HL-60 (cell line): ENCODE results near the gene LPCAT1.

ENCODE experiments used
- DNase-seq, 2 experiments: peaks; one replicate each; pipeline ENCODE4 v3.0.0-alpha.2; 2010 to 2020; ENCODE audit warnings: low read depth in 1 of 2, low spot score in 1 of 2
- H3K27ac ChIP-seq: fragments of 250-450 bp; sonication (Bioruptor Pico); replicated peaks from 2 replicates; pipeline ENCODE4 v1.5.1; 2020; ENCODE audit warnings: mild to moderate bottlenecking, moderate library complexity
- H3K27me3 ChIP-seq: fragments of 250-450 bp; sonication (Bioruptor Pico); 2 replicates; pipeline ENCODE4 v1.5.1; 2021; ENCODE audit warnings: mild to moderate bottlenecking, moderate library complexity; ENCODE audit not compliant: insufficient read depth, poor library complexity, severe bottlenecking
- H3K4me3 ChIP-seq: replicated peaks from 2 replicates; pipeline ENCODE4 v1.5.1; 2011; ENCODE audit warnings: mild to moderate bottlenecking, control low read depth, low read length; ENCODE audit not compliant: insufficient read depth
- GABPA ChIP-seq: IDR thresholded peaks from 2 replicates; pipeline ENCODE4 v1.6.1; 2012; ENCODE audit warnings: low read depth
- POLR2AphosphoS5 ChIP-seq: IDR thresholded peaks from 2 replicates; pipeline ENCODE4 v1.6.1; 2012; ENCODE audit warnings: low read depth
- SPI1 ChIP-seq: IDR thresholded peaks from 2 replicates; pipeline ENCODE4 v1.6.1; 2012; ENCODE audit warnings: low read depth, mild to moderate bottlenecking, borderline replicate concordance
- TF ChIP-seq, protein P1 (sequence below): IDR thresholded peaks from one replicate; pipeline ENCODE4 v1.5.1; 2011; ENCODE audit warnings: low read length, control low read depth, inconsistent platforms; ENCODE audit not compliant: insufficient read depth
- TF ChIP-seq, protein P2 (sequence below): IDR thresholded peaks from 2 replicates; pipeline ENCODE4 v1.6.1; 2012; ENCODE audit warnings: low read depth; ENCODE audit not compliant: insufficient replicate concordance

The LPCAT1 gene

DNA sequence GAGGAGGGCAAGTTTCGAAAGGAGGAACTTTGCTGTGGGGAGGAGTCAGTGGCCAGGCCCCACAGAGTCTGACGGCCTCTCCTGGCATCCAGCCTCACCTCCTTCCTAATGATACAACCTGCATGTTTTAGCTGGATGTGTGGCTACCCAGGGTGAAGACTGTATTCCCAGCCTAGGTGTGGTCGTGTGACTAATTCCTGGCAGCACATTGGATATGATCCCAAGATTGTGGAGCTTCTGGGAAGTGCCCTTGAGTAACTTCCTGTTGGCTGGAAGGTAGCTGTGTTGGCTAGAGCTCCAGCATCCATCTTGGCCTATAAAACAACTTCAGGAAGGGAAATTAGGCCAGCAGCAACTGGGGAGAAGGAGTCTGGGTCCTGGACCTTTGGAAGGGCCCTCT lies 19.0 kb upstream of the LPCAT1 start:
- TF ChIP-seq, protein P1, sequence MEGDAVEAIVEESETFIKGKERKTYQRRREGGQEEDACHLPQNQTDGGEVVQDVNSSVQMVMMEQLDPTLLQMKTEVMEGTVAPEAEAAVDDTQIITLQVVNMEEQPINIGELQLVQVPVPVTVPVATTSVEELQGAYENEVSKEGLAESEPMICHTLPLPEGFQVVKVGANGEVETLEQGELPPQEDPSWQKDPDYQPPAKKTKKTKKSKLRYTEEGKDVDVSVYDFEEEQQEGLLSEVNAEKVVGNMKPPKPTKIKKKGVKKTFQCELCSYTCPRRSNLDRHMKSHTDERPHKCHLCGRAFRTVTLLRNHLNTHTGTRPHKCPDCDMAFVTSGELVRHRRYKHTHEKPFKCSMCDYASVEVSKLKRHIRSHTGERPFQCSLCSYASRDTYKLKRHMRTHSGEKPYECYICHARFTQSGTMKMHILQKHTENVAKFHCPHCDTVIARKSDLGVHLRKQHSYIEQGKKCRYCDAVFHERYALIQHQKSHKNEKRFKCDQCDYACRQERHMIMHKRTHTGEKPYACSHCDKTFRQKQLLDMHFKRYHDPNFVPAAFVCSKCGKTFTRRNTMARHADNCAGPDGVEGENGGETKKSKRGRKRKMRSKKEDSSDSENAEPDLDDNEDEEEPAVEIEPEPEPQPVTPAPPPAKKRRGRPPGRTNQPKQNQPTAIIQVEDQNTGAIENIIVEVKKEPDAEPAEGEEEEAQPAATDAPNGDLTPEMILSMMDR: no peak
- TF ChIP-seq GABPA (no peak), POLR2AphosphoS5 (no peak), SPI1 (no peak)
- TF ChIP-seq, protein P2, sequence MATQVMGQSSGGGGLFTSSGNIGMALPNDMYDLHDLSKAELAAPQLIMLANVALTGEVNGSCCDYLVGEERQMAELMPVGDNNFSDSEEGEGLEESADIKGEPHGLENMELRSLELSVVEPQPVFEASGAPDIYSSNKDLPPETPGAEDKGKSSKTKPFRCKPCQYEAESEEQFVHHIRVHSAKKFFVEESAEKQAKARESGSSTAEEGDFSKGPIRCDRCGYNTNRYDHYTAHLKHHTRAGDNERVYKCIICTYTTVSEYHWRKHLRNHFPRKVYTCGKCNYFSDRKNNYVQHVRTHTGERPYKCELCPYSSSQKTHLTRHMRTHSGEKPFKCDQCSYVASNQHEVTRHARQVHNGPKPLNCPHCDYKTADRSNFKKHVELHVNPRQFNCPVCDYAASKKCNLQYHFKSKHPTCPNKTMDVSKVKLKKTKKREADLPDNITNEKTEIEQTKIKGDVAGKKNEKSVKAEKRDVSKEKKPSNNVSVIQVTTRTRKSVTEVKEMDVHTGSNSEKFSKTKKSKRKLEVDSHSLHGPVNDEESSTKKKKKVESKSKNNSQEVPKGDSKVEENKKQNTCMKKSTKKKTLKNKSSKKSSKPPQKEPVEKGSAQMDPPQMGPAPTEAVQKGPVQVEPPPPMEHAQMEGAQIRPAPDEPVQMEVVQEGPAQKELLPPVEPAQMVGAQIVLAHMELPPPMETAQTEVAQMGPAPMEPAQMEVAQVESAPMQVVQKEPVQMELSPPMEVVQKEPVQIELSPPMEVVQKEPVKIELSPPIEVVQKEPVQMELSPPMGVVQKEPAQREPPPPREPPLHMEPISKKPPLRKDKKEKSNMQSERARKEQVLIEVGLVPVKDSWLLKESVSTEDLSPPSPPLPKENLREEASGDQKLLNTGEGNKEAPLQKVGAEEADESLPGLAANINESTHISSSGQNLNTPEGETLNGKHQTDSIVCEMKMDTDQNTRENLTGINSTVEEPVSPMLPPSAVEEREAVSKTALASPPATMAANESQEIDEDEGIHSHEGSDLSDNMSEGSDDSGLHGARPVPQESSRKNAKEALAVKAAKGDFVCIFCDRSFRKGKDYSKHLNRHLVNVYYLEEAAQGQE: no peak
- Histone ChIP-seq H3K4me3 (no peak overlapping the region), H3K27me3 (no peaks in the 10 kb centered on the region), H3K27ac (no peak overlapping the region)
- no peak for DNase-seq

GRCh38 chr5:1541702-1542400 lies 18.1 kb upstream of the LPCAT1 start:
- H3K27me3 ChIP-seq: no peaks in the 10 kb centered on the region
- TF ChIP-seq, protein P2: no peak
- TF ChIP-seq, protein P1: no peak
- TF ChIP-seq POLR2AphosphoS5: no peak
- TF ChIP-seq SPI1: no peak
- TF ChIP-seq GABPA: no peak
- H3K27ac ChIP-seq: no peak overlapping the region
- no peak for DNase-seq
- H3K4me3 ChIP-seq: no peak overlapping the region

GRCh38 chr5:1540831-1541701 lies 17.3 kb upstream of the LPCAT1 start:
- TF ChIP-seq, protein P1: no peak
- TF ChIP-seq SPI1 (no peak), GABPA (no peak), POLR2AphosphoS5 (no peak)
- TF ChIP-seq, protein P2: no peak
- Histone ChIP-seq H3K27me3 (no peaks in the 10 kb centered on the region), H3K4me3 (no peak overlapping the region), H3K27ac (no peak overlapping the region)
- no peak for DNase-seq
